ENCODE measurements around the gene ABCG2.
"Not testable (repeated sequence)": the region's sequence is repeated elsewhere in the genome, so short reads cannot be mapped to it uniquely, and the experiment has no call there.

The ABCG2 gene

GRCh38 chr4:88163336-88163735 lies 4.9 kb upstream of the ABCG2 start:
- DNase-seq: no peak

- DNase-seq: no peak
These were observed 4.2 kb upstream of the ABCG2 start for GRCh38 chr4:88162626-88163025.

- DNase-seq: no peak
These were observed 838 bp upstream of the ABCG2 start for GRCh38 chr4:88159229-88159725.

- peak in 1 of 2 donors; percentile 34 for DNase-seq
These were observed 376 bp downstream of the ABCG2 start for GRCh38 chr4:88158038-88158488.

GRCh38 chr4:88152331-88152730 lies 6.1 kb downstream of the ABCG2 start:
- not testable (repeated sequence) for DNase-seq

GRCh38 chr4:88148560-88148959 lies 9.9 kb downstream of the ABCG2 start:
- DNase-seq: no peak

- no peak for DNase-seq
These were observed 10.6 kb downstream of the ABCG2 start for GRCh38 chr4:88147799-88148217.

- DNase-seq: no peak
These were observed 11.5 kb downstream of the ABCG2 start for GRCh38 chr4:88146891-88147290.

GRCh38 chr4:88144866-88145300 lies 13.6 kb downstream of the ABCG2 start:
- DNase-seq: no peak

GRCh38 chr4:88144048-88144447 lies 14.4 kb downstream of the ABCG2 start:
- no peak for DNase-seq

GRCh38 chr4:88143504-88143903 lies 14.9 kb downstream of the ABCG2 start:
- no peak for DNase-seq

GRCh38 chr4:88138561-88138960 lies 19.9 kb downstream of the ABCG2 start:
- DNase-seq: no peak

GRCh38 chr4:88137112-88137511 lies 21.3 kb downstream of the ABCG2 start:
- DNase-seq: no peak

- DNase-seq: no peak
These were observed 22.2 kb downstream of the ABCG2 start for GRCh38 chr4:88136249-88136648.

GRCh38 chr4:88135356-88135663 lies 23.1 kb downstream of the ABCG2 start:
- DNase-seq: no peak

GRCh38 chr4:88134536-88135355 lies 23.7 kb downstream of the ABCG2 start:
- no peak for DNase-seq

- no peak for DNase-seq
These were observed 24.3 kb downstream of the ABCG2 start for GRCh38 chr4:88134111-88134510.

GRCh38 chr4:88130544-88131305 lies 27.7 kb downstream of the ABCG2 start:
- no peak for DNase-seq

GRCh38 chr4:88130003-88130402 lies 28.4 kb downstream of the ABCG2 start:
- no peak for DNase-seq

GRCh38 chr4:88122260-88122659 lies 36.2 kb downstream of the ABCG2 start:
- DNase-seq: not testable (repeated sequence)

GRCh38 chr4:88119943-88120342 lies 38.5 kb downstream of the ABCG2 start:
- DNase-seq: no peak

GRCh38 chr4:88115587-88115986 lies 42.9 kb downstream of the ABCG2 start:
- no peak for DNase-seq

GRCh38 chr4:88112856-88113255 lies 45.6 kb downstream of the ABCG2 start:
- DNase-seq: no peak

GRCh38 chr4:88110826-88111225 lies 47.6 kb downstream of the ABCG2 start:
- no peak for DNase-seq
